HepG2 (cell line): Measurements from ENCODE around the gene SPIRE1. TPM values are rescaled to one million over a fixed set of nuclear protein-coding genes. Genes with fewer than 3 reads are reported as not detected.

Experiments used
- ATAC-seq: fragments of 200-7000 bp; cut with Tn5 transposase; 3 replicates; pipeline ENCODE4 v1.9.1; 2020; ENCODE audit warnings: mild to moderate bottlenecking, moderate library complexity
- BruUV-seq: library from RNA; stranded (reverse); fragments of 400-500 nt; replicated peaks from 2 replicates; lab custom pipeline; 2021; lab: Mats Ljungman, UMichigan
- CTCF ChIA-PET: fragments of 300-600 bp; formaldehyde crosslinking; extraction: SDS; loops from one replicate; lab custom pipeline; 2021; ENCODE audit warnings: low total read pairs, inconsistent platforms, low intra/inter-chr PET ratio; lab: Yijun Ruan, JAX
- POLR2A ChIA-PET: fragments of 350-600 bp; sonication (Branson Sonifier 250); formaldehyde crosslinking; loops from one replicate; lab custom pipeline; 2020; ENCODE audit warnings: antibody characterized with exemption, inconsistent platforms; lab: Yijun Ruan, JAX
- DNase-seq: peaks from one replicate; pipeline ENCODE4 v3.0.0-alpha.2; 2015; ENCODE audit warnings: low spot score
- FAIRE-seq: peaks from 3 replicates; lab custom pipeline; 2011; peaks lifted over from hg19 to GRCh38; lab: Jason Lieb, UNC
- H2AFZ ChIP-seq: one replicate; pipeline ENCODE4 v1.6.1; 2011; ENCODE audit warnings: low read length, inconsistent platforms
- H3K27ac ChIP-seq: fragments of 300-600 bp; 3 replicates; pipeline ENCODE4 v1.8.0; 2011; ENCODE audit warnings: mixed run types, mild to moderate bottlenecking, mixed read lengths, low read length, inconsistent platforms; ENCODE audit not compliant: insufficient read depth; ENCODE audit errors: extremely low read length
- H3K27me3 ChIP-seq, 2 experiments: fragments of 200-600 bp in 1 of 2; 2 replicates in 1 of 2; 3 replicates in 1 of 2; pipeline versions ENCODE4 v1.6.0 to v1.8.0; 2011; ENCODE audit warnings: low read length in 2 of 2, mild to moderate bottlenecking in 2 of 2, moderate library complexity in 2 of 2, inconsistent platforms in 1 of 2; ENCODE audit not compliant: insufficient read depth in 2 of 2, control insufficient read depth in 1 of 2
- H3K36me3 ChIP-seq, 2 experiments: fragments of 200-600 bp in 1 of 2; replicated peaks in 1 of 2; 2 replicates in 1 of 2; 3 replicates in 1 of 2; pipeline versions ENCODE4 v1.5.1 to v1.8.0; 2011; ENCODE audit warnings: low read length in 2 of 2, inconsistent platforms in 1 of 2; ENCODE audit not compliant: insufficient read depth in 2 of 2, control insufficient read depth in 1 of 2
- H3K4me1 ChIP-seq: 2 replicates; pipeline ENCODE4 v1.5.1; 2012; ENCODE audit warnings: low read length, inconsistent platforms; ENCODE audit not compliant: insufficient read depth
- H3K4me2 ChIP-seq: 2 replicates; pipeline ENCODE4 v1.6.0; 2011; ENCODE audit warnings: low read depth, low read length, inconsistent platforms
- H3K4me3 ChIP-seq, 3 experiments: fragments of 200-600 bp in 1 of 3; sonication (generic), shearing (Covaris generic) in 1 of 3; replicated peaks in 1 of 3; 2 replicates each; pipeline ENCODE4 v1.5.1; 2011 to 2016; ENCODE audit warnings: low read length in 3 of 3, inconsistent platforms in 2 of 3, low read depth in 2 of 3, mild to moderate bottlenecking in 2 of 3, control low read depth in 1 of 3, mixed read lengths in 1 of 3; ENCODE audit not compliant: insufficient read depth in 1 of 3
- H3K79me2 ChIP-seq: one replicate; pipeline ENCODE4 v1.6.1; 2011; ENCODE audit warnings: low read length, inconsistent platforms; ENCODE audit not compliant: insufficient read depth
- H3K9ac ChIP-seq: 2 replicates; pipeline ENCODE4 v1.6.0; 2011; ENCODE audit warnings: mild to moderate bottlenecking, low read depth, low read length, inconsistent platforms; ENCODE audit not compliant: insufficient read depth
- H3K9me3 ChIP-seq: 2 replicates; pipeline ENCODE4 v1.5.1; 2012; ENCODE audit warnings: mild to moderate bottlenecking, low read length
- H4K20me1 ChIP-seq: 2 replicates; pipeline ENCODE4 v1.6.0; 2011; ENCODE audit warnings: inconsistent platforms, mild to moderate bottlenecking, low read length, moderate library complexity; ENCODE audit not compliant: insufficient read depth
- HDAC6 ChIP-seq: fragments of 200-600 bp; sonication (generic); IDR thresholded peaks from 2 replicates; pipeline ENCODE4 v1.7.0; 2017; ENCODE audit warnings: mild to moderate bottlenecking, antibody characterized with exemption, low read length, low read depth
- KDM1A ChIP-seq: IDR thresholded peaks from 2 replicates; pipeline ENCODE4 v1.6.1; 2016; ENCODE audit warnings: missing compliant biosample characterization
- KLF9 ChIP-seq: IDR thresholded peaks from 2 replicates; pipeline ENCODE4 v1.6.1; 2016; ENCODE audit warnings: low read depth
- NAIF1 ChIP-seq: sonication (generic); formaldehyde crosslinking; IDR thresholded peaks from 2 replicates; pipeline ENCODE4 v1.5.0; 2020; ENCODE audit warnings: mild to moderate bottlenecking, missing genetic modification reagents, borderline replicate concordance
- ZIK1 ChIP-seq: sonication (generic); formaldehyde crosslinking; IDR thresholded peaks from 2 replicates; pipeline ENCODE4 v1.5.0; 2020; ENCODE audit warnings: mild to moderate bottlenecking, low read depth, missing genetic modification reagents, borderline replicate concordance
- ZNF33B ChIP-seq: sonication (generic); formaldehyde crosslinking; IDR thresholded peaks from 2 replicates; pipeline ENCODE4 v1.5.1; 2020; ENCODE audit warnings: mild to moderate bottlenecking, missing genetic modification reagents
- ZNF460 ChIP-seq: sonication (generic); formaldehyde crosslinking; IDR thresholded peaks from 2 replicates; pipeline ENCODE4 v1.5.1; 2020; ENCODE audit warnings: missing genetic modification reagents, mild to moderate bottlenecking, borderline replicate concordance
- ZNF569 ChIP-seq: sonication (generic); formaldehyde crosslinking; IDR thresholded peaks from 2 replicates; pipeline ENCODE4 v1.5.0; 2020; ENCODE audit warnings: mild to moderate bottlenecking, missing genetic modification reagents, moderate library complexity, borderline replicate concordance
- WGBS: methylation state at CpG from one replicate; pipeline ENCODE4 v1.1.6; 2017; ENCODE audit warnings: low lambda C conversion rate; 5-methylcytosine and 5-hydroxymethylcytosine counted together
- in situ Hi-C: cut with HindIII; loops from 2 replicates; pipeline ENCODE4 v1.10.0; 2017; ENCODE audit warnings: low pct_unique_long_range_greater_than_20kb; ENCODE audit not compliant: extremely low pct_ligation_motif_present
- intact Hi-C: fragments of 100-400 bp; cut with micrococcal nuclease; formaldehyde crosslinking; loops from one replicate; pipeline ENCODE4 v1.10.0; 2022; ENCODE audit not compliant: unreplicated experiment
- polyA plus RNA-seq, 8 experiments: library from polyadenylated mRNA; depleted of rRNA in 3 of 8; stranded (reverse) in 7 of 8; unstranded in 1 of 8; fragments of >200 nt; fragmentation: Illumina TruSeq in 4 of 8; extraction: Trizol in 4 of 8; gene quantifications; 2 replicates each; pipeline versions ENCODE4 v1.2.1 to v1.2.3, GENCODE V29; 2011 to 2016; ENCODE audit warnings: low read depth in 4 of 8, missing spikeins in 1 of 8, mixed read lengths in 1 of 8; ENCODE audit not compliant: insufficient read depth in 1 of 8
- total RNA-seq, 5 experiments: library from RNA; depleted of rRNA; stranded (reverse); fragments of >200 nt; fragmentation: Illumina TruSeq; extraction: Trizol; gene quantifications; 2 replicates each; pipeline ENCODE4 v1.2.3, GENCODE V29; 2016; ENCODE audit warnings: low read depth in 1 of 5
- TF ChIP-seq, protein P1 (sequence below): sonication (generic); formaldehyde crosslinking; IDR thresholded peaks from 2 replicates; pipeline ENCODE4 v1.5.1; 2020; ENCODE audit warnings: mild to moderate bottlenecking, moderate library complexity, missing genetic modification reagents

SPIRE1 gene
- total and polyA plus RNA-seq, 2 of the 13 experiments (the other 11 are each of a cell fraction or from before 2014, with no cell fraction given): 9.9 to 21.3 TPM

DNA sequence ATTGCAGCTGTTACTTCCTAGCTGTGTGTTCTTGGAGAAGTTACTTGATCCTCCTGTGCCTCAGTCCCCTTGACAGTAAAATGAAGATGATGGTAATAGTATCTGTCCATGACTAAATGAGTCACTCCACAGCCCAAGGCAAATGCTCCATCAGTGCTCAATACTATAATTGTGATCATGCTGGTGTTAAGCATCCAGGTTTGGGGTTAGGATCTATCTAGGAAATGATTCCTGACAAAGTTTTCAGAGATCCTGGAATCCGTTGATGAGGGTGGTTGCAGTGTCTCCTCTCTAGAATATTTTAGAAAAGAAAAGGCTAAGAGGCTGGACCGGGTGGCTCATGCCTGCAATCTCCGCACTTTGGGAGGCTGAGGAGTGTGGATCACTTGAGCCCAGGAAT is 252.8 kb downstream of the SPIRE1 start:
- H3K36me3 ChIP-seq: no peaks in the 10 kb centered on the region
- no peak overlapping the region for H3K4me2 ChIP-seq
- 51% methylated on average over 3 of the region's 3 CpGs for WGBS
- FAIRE-seq (no peak), ATAC-seq (no peak), DNase-seq (no peak)
- in situ Hi-C loops: no loop called here
- POLR2A ChIA-PET: no interaction called here
- CTCF ChIA-PET: no interaction called here
- intact Hi-C loops: no loop called here
- H3K4me3 ChIP-seq: no peak overlapping the region
- no peak overlapping the region for H3K9ac ChIP-seq
- peaks cover 52% of the 10 kb centered on the region for H3K4me1 ChIP-seq
- H3K27ac ChIP-seq: no peak overlapping the region
- no peaks in the 10 kb centered on the region for H3K9me3 ChIP-seq
- H4K20me1 ChIP-seq: no peaks in the 10 kb centered on the region
- peaks cover 0 to 11% of the 10 kb centered on the region in 2 experiments; a peak in 2 of 5 replicates for H3K27me3 ChIP-seq
- no peak for TF ChIP-seq ZIK1 (CRISPR knock-in tag)
- no peak for TF ChIP-seq KDM1A (CRISPR knock-in tag)
- no peak for TF ChIP-seq NAIF1 (CRISPR knock-in tag)
- no peak for TF ChIP-seq KLF9
- TF ChIP-seq ZNF569 (CRISPR knock-in tag): no peak
- no peak for TF ChIP-seq ZNF460 (CRISPR knock-in tag)
- no peak for TF ChIP-seq HDAC6
- no peak for TF ChIP-seq ZNF33B
- TF ChIP-seq, protein P1, sequence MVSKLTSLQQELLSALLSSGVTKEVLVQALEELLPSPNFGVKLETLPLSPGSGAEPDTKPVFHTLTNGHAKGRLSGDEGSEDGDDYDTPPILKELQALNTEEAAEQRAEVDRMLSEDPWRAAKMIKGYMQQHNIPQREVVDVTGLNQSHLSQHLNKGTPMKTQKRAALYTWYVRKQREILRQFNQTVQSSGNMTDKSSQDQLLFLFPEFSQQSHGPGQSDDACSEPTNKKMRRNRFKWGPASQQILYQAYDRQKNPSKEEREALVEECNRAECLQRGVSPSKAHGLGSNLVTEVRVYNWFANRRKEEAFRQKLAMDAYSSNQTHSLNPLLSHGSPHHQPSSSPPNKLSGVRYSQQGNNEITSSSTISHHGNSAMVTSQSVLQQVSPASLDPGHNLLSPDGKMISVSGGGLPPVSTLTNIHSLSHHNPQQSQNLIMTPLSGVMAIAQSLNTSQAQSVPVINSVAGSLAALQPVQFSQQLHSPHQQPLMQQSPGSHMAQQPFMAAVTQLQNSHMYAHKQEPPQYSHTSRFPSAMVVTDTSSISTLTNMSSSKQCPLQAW: no peak
- BruUV-seq: no TSS peak
- no peak overlapping the region for H2AFZ ChIP-seq
- H3K79me2 ChIP-seq: no peaks in the 10 kb centered on the region
